K562 (cell line): ENCODE measurements around the gene DMWD. TPM values are rescaled to one million over a fixed set of nuclear protein-coding genes. Genes with fewer than 3 reads are reported as not detected.

Experiments used
- ATAC-seq: fragments of 200-7000 bp; cut with Tn5 transposase; 3 replicates; pipeline ENCODE4 v1.9.1; 2020; ENCODE audit warnings: moderate library complexity
- BruUV-seq: library from RNA; stranded (reverse); fragments of 400-500 nt; replicated peaks from 2 replicates; lab custom pipeline; 2021; lab: Mats Ljungman, UMichigan
- CTCF ChIA-PET: fragments of 300-600 bp; formaldehyde crosslinking; extraction: SDS; loops from one replicate; lab custom pipeline; 2021; ENCODE audit warnings: low intra/inter-chr PET ratio; lab: Yijun Ruan, JAX
- POLR2A ChIA-PET: fragments of 300-600, 350-650 bp; sonication (Branson Sonifier 250); formaldehyde crosslinking; extraction: SDS; loops from one replicate; lab custom pipeline; 2021; ENCODE audit warnings: antibody characterized with exemption, inconsistent platforms; lab: Yijun Ruan, JAX
- DNase-seq, 4 experiments: peaks; one replicate each; pipeline versions ENCODE4 v3.0.0 to v3.0.0-alpha.2; 2011 to 2018; ENCODE audit warnings: low spot score in 3 of 4, mixed read lengths in 3 of 4; ENCODE audit errors: extremely low read depth in 1 of 4
- FAIRE-seq: peaks from 2 replicates; lab custom pipeline; 2011; peaks lifted over from hg19 to GRCh38; lab: Jason Lieb, UNC
- H2AFZ ChIP-seq: 2 replicates; pipeline ENCODE4 v1.6.0; 2011; ENCODE audit warnings: low read depth, low read length, control low read depth, inconsistent platforms
- H3K27ac ChIP-seq: fragments of 200-600 bp; 3 replicates; pipeline ENCODE4 v1.8.0; 2011; ENCODE audit warnings: low read depth, mild to moderate bottlenecking, control low read depth, inconsistent platforms, low read length, moderate library complexity, mixed read lengths; ENCODE audit errors: extremely low read depth
- H3K27me3 ChIP-seq, 2 experiments: fragments of 300-600 bp in 1 of 2; 2 replicates in 1 of 2; 3 replicates in 1 of 2; pipeline versions ENCODE4 v1.6.0 to v1.8.0; 2011; ENCODE audit warnings: inconsistent platforms in 2 of 2, low read length in 2 of 2, mild to moderate bottlenecking in 1 of 2, mixed read lengths in 1 of 2, moderate library complexity in 1 of 2; ENCODE audit not compliant: control insufficient read depth in 2 of 2, insufficient read depth in 2 of 2
- H3K36me3 ChIP-seq: fragments of 300-600 bp; 3 replicates; pipeline ENCODE4 v1.8.0; 2011; ENCODE audit warnings: mild to moderate bottlenecking, low read length, inconsistent platforms; ENCODE audit not compliant: control insufficient read depth, insufficient read depth
- H3K4me1 ChIP-seq, 2 experiments: fragments of 200-600 bp in 1 of 2; replicated peaks in 1 of 2; 2 replicates in 1 of 2; 3 replicates in 1 of 2; pipeline versions ENCODE4 v1.5.1 to v1.8.0; 2011; ENCODE audit warnings: inconsistent platforms in 2 of 2, low read length in 2 of 2, mild to moderate bottlenecking in 1 of 2, mixed read lengths in 1 of 2, moderate library complexity in 1 of 2; ENCODE audit not compliant: control insufficient read depth in 2 of 2, insufficient read depth in 2 of 2
- H3K4me2 ChIP-seq: 2 replicates; pipeline ENCODE4 v1.6.1; 2011; ENCODE audit warnings: low read length, control low read depth, inconsistent platforms, mixed read lengths; ENCODE audit not compliant: insufficient read depth
- H3K4me3 ChIP-seq: fragments of 200-600 bp; sonication (generic), shearing (Covaris generic); 2 replicates; pipeline ENCODE4 v1.5.1; 2016; ENCODE audit warnings: control low read depth, inconsistent platforms
- H3K79me2 ChIP-seq: fragments of 200-600 bp; 3 replicates; pipeline ENCODE4 v1.8.0; 2011; ENCODE audit warnings: low read length, inconsistent platforms; ENCODE audit not compliant: control insufficient read depth, insufficient read depth
- H3K9ac ChIP-seq, 2 experiments: 2 replicates each; pipeline versions ENCODE4 v1.6.0 to v1.6.1; 2011; ENCODE audit warnings: low read depth in 2 of 2, low read length in 2 of 2, control low read depth in 1 of 2, inconsistent platforms in 1 of 2, mild to moderate bottlenecking in 1 of 2, mixed read lengths in 1 of 2; ENCODE audit not compliant: insufficient read depth in 1 of 2
- H3K9me1 ChIP-seq: one replicate; pipeline ENCODE4 v1.6.0; 2011; ENCODE audit warnings: inconsistent platforms, mild to moderate bottlenecking, low read length, moderate library complexity; ENCODE audit not compliant: control insufficient read depth, insufficient read depth
- H3K9me3 ChIP-seq: replicated peaks from 2 replicates; pipeline ENCODE4 v1.5.1; 2011; ENCODE audit warnings: low read depth, low read length, inconsistent platforms; ENCODE audit not compliant: control insufficient read depth, insufficient read depth
- H4K20me1 ChIP-seq: replicated peaks from 2 replicates; pipeline ENCODE4 v1.6.1; 2011; ENCODE audit warnings: low read length, inconsistent platforms, mixed read lengths; ENCODE audit not compliant: control insufficient read depth, insufficient read depth
- C11orf30 ChIP-seq: fragments of 450-650 bp; IDR thresholded peaks from 2 replicates; pipeline ENCODE4 v1.6.1; 2016; ENCODE audit warnings: low read depth, mild to moderate bottlenecking
- CTCF ChIP-seq, 3 experiments: IDR thresholded peaks in 2 of 3; conservative IDR thresholded peaks in 1 of 3; 2 replicates each; pipeline ENCODE4 v1.5.1; 2011 to 2012; ENCODE audit warnings: low read length in 3 of 3, mild to moderate bottlenecking in 3 of 3, control low read depth in 2 of 3, improper control_type of control experiment in 1 of 3, inconsistent platforms in 1 of 3, low read depth in 1 of 3, mixed read lengths in 1 of 3, moderate library complexity in 1 of 3; ENCODE audit not compliant: insufficient read depth in 2 of 3
- EP400 ChIP-seq: fragments of 450-650 bp; IDR thresholded peaks from 2 replicates; pipeline ENCODE4 v1.6.1; 2017; ENCODE audit warnings: antibody characterized with exemption, mild to moderate bottlenecking, moderate library complexity
- MAX ChIP-seq: sonication (generic); formaldehyde crosslinking; IDR thresholded peaks from 2 replicates; pipeline ENCODE4 v1.9.0; 2022; ENCODE audit warnings: mild to moderate bottlenecking, missing genetic modification reagents
- WGBS: fragments of 100-300 bp; shearing (Covaris generic); methylation state at CpG from one replicate; pipeline ENCODE4 v1.1.6; 2016; ENCODE audit warnings: low coverage, mixed read lengths; ENCODE audit not compliant: insufficient coverage; ENCODE audit errors: missing lambda C conversion rate; 5-methylcytosine and 5-hydroxymethylcytosine counted together
- in situ Hi-C: fragments of 300-500 bp; cut with MboI; formaldehyde crosslinking; loops from 4 replicates; pipeline ENCODE4 v1.15.0; 2018; ENCODE audit warnings: inconsistent platforms, mixed read lengths
- intact Hi-C: fragments of 100-400 bp; cut with micrococcal nuclease; formaldehyde crosslinking; loops from 2 replicates; pipeline ENCODE4 v1.14.2; 2022
- polyA plus RNA-seq, 8 experiments: library from polyadenylated mRNA; depleted of rRNA in 4 of 8; stranded (reverse) in 5 of 8; unstranded in 3 of 8; fragments of >200 nt; fragmentation: Nextera tagmentation in 2 of 8; fragmentation: Illumina TruSeq in 1 of 8; extraction: Ambion mirVana in 2 of 8; extraction: Trizol in 1 of 8; gene quantifications; 2 replicates each; pipeline versions ENCODE4 v1.2.1 to v1.2.3, GENCODE V29; 2011 to 2014; ENCODE audit warnings: inconsistent platforms in 1 of 8, missing spikeins in 1 of 8
- total RNA-seq, 7 experiments: library from RNA; depleted of rRNA in 6 of 7; stranded (reverse); fragments of >200 nt in 6 of 7; fragmentation: Illumina TruSeq in 2 of 7; extraction: Trizol in 2 of 7; gene quantifications; 2 replicates each; pipeline versions ENCODE4 v1.2.1 to v1.2.3, GENCODE V29; 2011 to 2021; ENCODE audit warnings: low replicate concordance in 1 of 7

DMWD gene
- total and polyA plus RNA-seq, 9 of the 15 experiments (the other 6 are each of a cell fraction or from before 2014, with no cell fraction given), result 4.7 to 54.6 (median 19.0) TPM

- Histone ChIP-seq H4K20me1 (peaks cover under 1% of the 10 kb centered on the region; the same call in 1 of the 2 replicates), H3K4me3 (no peak overlapping the region), H3K79me2 (no peaks in the 10 kb centered on the region), H3K36me3 (peaks cover 28% of the 10 kb centered on the region; the same call in 2 of the 3 replicates), H3K27me3 (no peaks in the 10 kb centered on the region), H3K4me2 (no peak overlapping the region), H2AFZ (no peak overlapping the region), H3K9me1 (peaks cover 5% of the 10 kb centered on the region), H3K9ac (no peak overlapping the region), H3K9me3 (no peaks in the 10 kb centered on the region), H3K4me1 (peaks cover 6 to 53% of the 10 kb centered on the region in 2 experiments), H3K27ac (no peak overlapping the region)
- ChIA-PET POLR2A (interaction anchor here (1.5 kb wide), 1 partner anchor 18 kb away, joined by 3 read pairs; the partner anchor contains the start of gene DMWD), CTCF (no interaction called here)
- in situ Hi-C loops (no loop called here), intact Hi-C loops (no loop called here)
- ATAC-seq (no peak), DNase-seq (peak in 1 of 4 experiments; percentile 33), FAIRE-seq (peak; percentile 29)
- peak in 2 of 3 experiments; percentile 24 to 55; a peak in 3 of 6 replicates for TF ChIP-seq CTCF (IDR thresholded peaks at IDR 0.05 in 2 of 3, conservative IDR thresholded peaks at IDR 0.05 in 1 of 3; ENCODE audit: insufficient read depth in 2 of 3, low read depth in 1 of 3, low read length in 3 of 3)
- no peak for TF ChIP-seq C11orf30
- peak; percentile 67; the same call in 1 of the 2 replicates for TF ChIP-seq MAX
- no peak for TF ChIP-seq EP400
- 71% methylated on average over 8 of the region's 9 CpGs for WGBS
- BruUV-seq, result no TSS peak
These were observed 17.9 kb downstream of the DMWD start for GRCh38 chr19:45774765-45775164.
